Fibroblast of skin of left quadriceps (primary cell): ENCODE data around the gene CSF3R.

Source experiments
- DNase-seq, 2 experiments: peaks; one replicate each; pipeline ENCODE4 v3.0.0-alpha.2; 2013; ENCODE audit warnings: low read depth in 2 of 2

The CSF3R gene

GRCh38 chr1:36463463-36463802 lies 19.3 kb downstream of the CSF3R start:
- DNase-seq, result no peak

- DNase-seq, result no peak
Measured at GRCh38 chr1:36458910-36459309, 23.8 kb downstream of the CSF3R start.

GRCh38 chr1:36457691-36458090 lies 25.0 kb downstream of the CSF3R start:
- DNase-seq, result no peak

GRCh38 chr1:36456391-36456928 lies 26.3 kb downstream of the CSF3R start:
- DNase-seq, result no peak

GRCh38 chr1:36455386-36455785 lies 27.3 kb downstream of the CSF3R start:
- DNase-seq, result no peak

- no peak for DNase-seq
Measured at GRCh38 chr1:36453600-36454388, 28.9 kb downstream of the CSF3R start.

GRCh38 chr1:36453051-36453450 lies 29.7 kb downstream of the CSF3R start:
- no peak for DNase-seq

GRCh38 chr1:36450919-36451305 lies 31.8 kb downstream of the CSF3R start:
- no peak for DNase-seq

- DNase-seq, result peak; percentile 87 to 89
Measured at GRCh38 chr1:36450270-36450918, 32.3 kb downstream of the CSF3R start, which contains the start of gene OSCP1. OSCP1 (minus strand) TSS chr1:36450451; CDS start chr1:36450369, 82 bp downstream.

- DNase-seq, result no peak
Measured at GRCh38 chr1:36448530-36449056, 34.1 kb downstream of the CSF3R start.

GRCh38 chr1:36447450-36447849 lies 35.3 kb downstream of the CSF3R start:
- no peak for DNase-seq

- no peak for DNase-seq
Measured at GRCh38 chr1:36446746-36447145, 36.0 kb downstream of the CSF3R start.

- no peak for DNase-seq
Measured at GRCh38 chr1:36446271-36446670, 36.4 kb downstream of the CSF3R start.

GRCh38 chr1:36443297-36443696 lies 39.4 kb downstream of the CSF3R start:
- no peak for DNase-seq

- no peak for DNase-seq
Measured at GRCh38 chr1:36442337-36442736, 40.4 kb downstream of the CSF3R start.

- no peak for DNase-seq
Measured at GRCh38 chr1:36440646-36441045, 42.1 kb downstream of the CSF3R start.

GRCh38 chr1:36440044-36440443 lies 42.7 kb downstream of the CSF3R start:
- DNase-seq, result no peak

GRCh38 chr1:36438715-36439114 lies 44.0 kb downstream of the CSF3R start:
- no peak for DNase-seq

- DNase-seq, result no peak
Measured at GRCh38 chr1:36436821-36437220, 45.9 kb downstream of the CSF3R start.

- no peak for DNase-seq
Measured at GRCh38 chr1:36433102-36433501, 49.6 kb downstream of the CSF3R start.

GRCh38 chr1:36432616-36433015 lies 50.1 kb downstream of the CSF3R start:
- no peak for DNase-seq

- no peak for DNase-seq
Measured at GRCh38 chr1:36425791-36426190, 56.9 kb downstream of the CSF3R start.

GRCh38 chr1:36421649-36422048 lies 61.1 kb downstream of the CSF3R start:
- DNase-seq, result no peak
